Upper lobe of right lung (tissue), 1 donor: ENCODE data around the gene HAS3. TPM values are rescaled to one million over a fixed set of nuclear protein-coding genes. Genes with fewer than 3 reads are reported as not detected.
"Not testable (repeated sequence)": the region's sequence is repeated elsewhere in the genome, so short reads cannot be mapped to it uniquely, and the experiment has no call there.

Experiments used
- ATAC-seq: fragments of 200-7000 bp; cut with Tn5 transposase; one replicate; pipeline ENCODE4 v1.9.1; 2020; ENCODE audit warnings: mild to moderate bottlenecking, moderate library complexity
- DNase-seq: peaks from one replicate; pipeline ENCODE4 v3.0.0-alpha.2; 2020
- H3K27ac ChIP-seq: fragments of 200-600 bp; one replicate; pipeline ENCODE4 v1.8.0; 2022
- H3K27me3 ChIP-seq: fragments of 200-600 bp; one replicate; pipeline ENCODE4 v1.8.0; 2022; ENCODE audit warnings: mild to moderate bottlenecking
- H3K36me3 ChIP-seq: fragments of 200-600 bp; one replicate; pipeline ENCODE4 v1.8.0; 2022
- H3K4me1 ChIP-seq: fragments of 200-600 bp; one replicate; pipeline ENCODE4 v1.8.0; 2022
- H3K4me3 ChIP-seq: fragments of 200-600 bp; one replicate; pipeline ENCODE4 v1.8.0; 2022; ENCODE audit warnings: mild to moderate bottlenecking
- H3K9me3 ChIP-seq: fragments of 200-600 bp; one replicate; pipeline ENCODE4 v1.8.0; 2022
- intact Hi-C: fragments of 100-400 bp; cut with DNase I; formaldehyde crosslinking; loops from one replicate; pipeline ENCODE4 v1.11.0; 2022
- total RNA-seq: library from RNA; stranded (reverse); fragmentation: NEBNext Ultra II Directional; extraction: Animal tissue kit (Norgen Biotek cat#: 25700); gene quantifications from one replicate; pipeline ENCODE4 v1.2.1, GENCODE V29; 2021
- TF ChIP-seq, protein P1 (sequence below): fragments of 200-600 bp; IDR thresholded peaks from one replicate; pipeline ENCODE4 v1.8.0; 2022; ENCODE audit warnings: antibody characterized with exemption
- donor health status: DM: no; HTN: yes; CAD: no; lungs with severe emphysema.

HAS3 gene
- total RNA-seq, 1 donor from 2014 or later, result 8.2 TPM

- TF ChIP-seq, protein P1, sequence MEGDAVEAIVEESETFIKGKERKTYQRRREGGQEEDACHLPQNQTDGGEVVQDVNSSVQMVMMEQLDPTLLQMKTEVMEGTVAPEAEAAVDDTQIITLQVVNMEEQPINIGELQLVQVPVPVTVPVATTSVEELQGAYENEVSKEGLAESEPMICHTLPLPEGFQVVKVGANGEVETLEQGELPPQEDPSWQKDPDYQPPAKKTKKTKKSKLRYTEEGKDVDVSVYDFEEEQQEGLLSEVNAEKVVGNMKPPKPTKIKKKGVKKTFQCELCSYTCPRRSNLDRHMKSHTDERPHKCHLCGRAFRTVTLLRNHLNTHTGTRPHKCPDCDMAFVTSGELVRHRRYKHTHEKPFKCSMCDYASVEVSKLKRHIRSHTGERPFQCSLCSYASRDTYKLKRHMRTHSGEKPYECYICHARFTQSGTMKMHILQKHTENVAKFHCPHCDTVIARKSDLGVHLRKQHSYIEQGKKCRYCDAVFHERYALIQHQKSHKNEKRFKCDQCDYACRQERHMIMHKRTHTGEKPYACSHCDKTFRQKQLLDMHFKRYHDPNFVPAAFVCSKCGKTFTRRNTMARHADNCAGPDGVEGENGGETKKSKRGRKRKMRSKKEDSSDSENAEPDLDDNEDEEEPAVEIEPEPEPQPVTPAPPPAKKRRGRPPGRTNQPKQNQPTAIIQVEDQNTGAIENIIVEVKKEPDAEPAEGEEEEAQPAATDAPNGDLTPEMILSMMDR, result no peak
- peaks cover 26% of the 10 kb centered on the region for H3K36me3 ChIP-seq
- ATAC-seq, result peak; percentile 96
- H3K27me3 ChIP-seq, result no peaks in the 10 kb centered on the region
- no peaks in the 10 kb centered on the region for H3K9me3 ChIP-seq
- peaks cover 20% of the 10 kb centered on the region for H3K4me1 ChIP-seq
- DNase-seq, result peak; percentile 95
- H3K27ac ChIP-seq, result peak within 1 kb of the TSS; percentile 89
- H3K4me3 ChIP-seq, result peak within 1 kb of the TSS; percentile 87
- intact Hi-C loops, result loop anchor here (10.0 kb wide), 1 partner anchor 888 kb away; the partner anchor contains the start of gene PLA2G15
Measured at GRCh38 chr16:69132424-69133252, 27.2 kb downstream of the HAS3 start, which contains the start of the genes CHTF8 and UTP4. CHTF8 (minus strand) TSS chr16:69132588; CDS start chr16:69121458, 11,130 bp downstream. UTP4 (plus strand) TSS chr16:69132649; CDS start chr16:69133460, 811 bp downstream.

DNA sequence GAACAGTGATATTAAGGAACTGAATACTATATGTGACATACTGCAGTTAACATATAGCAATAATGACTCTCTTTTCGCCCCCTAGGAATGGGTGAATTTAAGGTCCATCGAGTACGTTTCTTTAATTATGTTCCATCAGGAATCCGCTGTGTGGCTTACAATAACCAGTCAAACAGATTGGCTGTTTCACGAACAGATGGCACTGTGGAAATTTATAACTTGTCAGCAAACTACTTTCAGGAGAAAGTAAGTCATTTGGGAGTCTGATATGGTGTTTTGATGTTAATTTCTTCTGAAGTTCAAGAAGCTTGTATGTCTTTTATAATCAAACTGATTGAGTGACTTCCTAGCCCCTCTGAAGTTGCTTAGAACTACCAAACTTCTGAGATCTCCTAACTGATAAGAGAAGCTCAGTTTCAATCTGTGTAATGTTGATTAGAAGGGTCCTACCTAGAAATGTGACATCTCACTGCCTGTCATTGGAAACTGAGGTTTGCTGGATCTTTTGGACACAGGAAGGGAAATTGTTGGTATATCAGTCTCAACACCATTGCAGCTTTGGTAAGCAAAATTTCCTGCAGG, 28.0 kb downstream of the HAS3 start:
- TF ChIP-seq, protein P1, result no peak
- intact Hi-C loops, result loop anchor here (10.0 kb wide), 1 partner anchor 889 kb away; the partner anchor contains the start of gene PLA2G15
- peak overlapping the region; percentile 87 for H3K4me3 ChIP-seq
- no peaks in the 10 kb centered on the region for H3K27me3 ChIP-seq
- peaks cover 20% of the 10 kb centered on the region for H3K4me1 ChIP-seq
- ATAC-seq, result no peak
- peaks cover 28% of the 10 kb centered on the region for H3K36me3 ChIP-seq
- H3K9me3 ChIP-seq, result no peaks in the 10 kb centered on the region
- no peak for DNase-seq
- peak overlapping the region; percentile 89 for H3K27ac ChIP-seq

- TF ChIP-seq, protein P1, result no peak
- H3K4me3 ChIP-seq, result no peak overlapping the region
- peaks cover 74% of the 10 kb centered on the region for H3K36me3 ChIP-seq
- ATAC-seq, result no peak
- H3K4me1 ChIP-seq, result peaks cover 4% of the 10 kb centered on the region
- intact Hi-C loops, result loop anchor here (10.0 kb wide), 1 partner anchor 894 kb away; the partner anchor contains the start of gene PLA2G15
- H3K9me3 ChIP-seq, result no peaks in the 10 kb centered on the region
- H3K27me3 ChIP-seq, result no peaks in the 10 kb centered on the region
- no peak overlapping the region for H3K27ac ChIP-seq
- no peak for DNase-seq
Measured at GRCh38 chr16:69138608-69139007, 33.2 kb downstream of the HAS3 start.

GRCh38 chr16:69139464-69139863, 34.0 kb downstream of the HAS3 start:
- not testable (repeated sequence) for H3K27me3 ChIP-seq, ATAC-seq, H3K4me1 ChIP-seq, H3K9me3 ChIP-seq, DNase-seq, H3K27ac ChIP-seq, H3K4me3 ChIP-seq
- H3K36me3 ChIP-seq, result peaks cover 82% of the 10 kb centered on the region
- intact Hi-C loops, result loop anchor here (10.0 kb wide), 1 partner anchor 895 kb away; the partner anchor contains the start of gene PLA2G15

- no peak overlapping the region for H3K27ac ChIP-seq
- ATAC-seq (no peak), DNase-seq (no peak)
- peaks cover 93% of the 10 kb centered on the region for H3K36me3 ChIP-seq
- no peaks in the 10 kb centered on the region for H3K27me3 ChIP-seq
- H3K4me3 ChIP-seq, result no peak overlapping the region
- intact Hi-C loops, result no loop called here
- H3K4me1 ChIP-seq, result no peaks in the 10 kb centered on the region
- no peaks in the 10 kb centered on the region for H3K9me3 ChIP-seq
- TF ChIP-seq, protein P1, result no peak
Measured at GRCh38 chr16:69141014-69141413, 35.6 kb downstream of the HAS3 start.

DNA sequence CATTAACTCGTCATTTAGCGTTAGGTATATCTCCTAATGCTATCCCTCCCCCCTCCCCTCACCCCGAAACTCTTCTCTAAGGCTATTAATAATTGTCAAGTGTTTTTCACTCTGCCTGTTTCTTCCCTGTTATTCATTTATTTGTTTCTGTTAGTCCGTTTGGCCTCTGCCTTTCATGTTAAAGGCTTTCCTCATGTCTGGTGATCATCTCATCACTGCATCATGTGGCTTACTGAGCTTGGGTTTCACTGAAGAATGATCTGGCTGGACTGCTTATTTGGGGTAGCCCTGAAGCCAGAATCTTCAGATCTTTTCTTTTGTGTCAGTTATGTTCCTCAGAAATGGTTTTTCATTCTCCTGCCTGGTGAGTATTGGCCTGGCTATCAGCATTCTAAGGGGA, 36.5 kb downstream of the HAS3 start:
- TF ChIP-seq, protein P1, result no peak
- no peak overlapping the region for H3K4me3 ChIP-seq
- intact Hi-C loops, result no loop called here
- DNase-seq (no peak), ATAC-seq (no peak)
- no peak overlapping the region for H3K27ac ChIP-seq
- no peaks in the 10 kb centered on the region for H3K9me3 ChIP-seq
- H3K27me3 ChIP-seq, result no peaks in the 10 kb centered on the region
- no peaks in the 10 kb centered on the region for H3K4me1 ChIP-seq
- H3K36me3 ChIP-seq, result peaks cover 84% of the 10 kb centered on the region
